Muscle of leg (tissue), 11 donors: ENCODE measurements around the gene NAA20. TPM values are rescaled to one million over a fixed set of nuclear protein-coding genes. Genes with fewer than 3 reads are reported as not detected.
"Not testable (repeated sequence)": the region's sequence is repeated elsewhere in the genome, so short reads cannot be mapped to it uniquely, and the experiment has no call there.

Source experiments
- DNase-seq: peaks from one replicate; pipeline ENCODE4 v3.0.0; 2013
- H3K27ac ChIP-seq: one replicate; pipeline ENCODE4 v1.5.1; 2013; ENCODE audit warnings: mild to moderate bottlenecking, low read length, control low read depth
- H3K27me3 ChIP-seq: one replicate; pipeline ENCODE4 v1.6.1; 2013; ENCODE audit warnings: low read length; ENCODE audit not compliant: control insufficient read depth, insufficient read depth
- H3K36me3 ChIP-seq: one replicate; pipeline ENCODE4 v1.6.1; 2013; ENCODE audit warnings: low read length; ENCODE audit not compliant: control insufficient read depth, insufficient read depth
- H3K4me1 ChIP-seq: one replicate; pipeline ENCODE4 v1.6.1; 2013; ENCODE audit warnings: low read length; ENCODE audit not compliant: control insufficient read depth, insufficient read depth
- H3K4me3 ChIP-seq: one replicate; pipeline ENCODE4 v1.5.1; 2013; ENCODE audit warnings: low read length, control low read depth
- H3K9me3 ChIP-seq: replicated peaks from 2 replicates; pipeline ENCODE4 v1.6.1; 2013; ENCODE audit warnings: low read depth, low read length; ENCODE audit not compliant: control insufficient read depth
- WGBS: methylation state at CpG from one replicate; pipeline ENCODE4 v1.1.5; 2013; ENCODE audit warnings: missing lambda C conversion rate; ENCODE audit not compliant: insufficient coverage; 5-methylcytosine and 5-hydroxymethylcytosine counted together
- polyA plus RNA-seq, 8 donors: library from polyadenylated mRNA; unstranded; fragments of 120-200 nt; gene quantifications; one replicate each; pipeline versions ENCODE4 v1.2.1 to v1.2.3, GENCODE V29; 2013; ENCODE audit warnings: inconsistent platforms in 1 of 8, low replicate concordance in 1 of 8; ENCODE audit not compliant: insufficient read length in 8 of 8, insufficient read depth in 1 of 8
- total RNA-seq: library from RNA; stranded (reverse); fragments of 120-200 nt; gene quantifications from one replicate; pipeline ENCODE4 v1.2.4, GENCODE V29; 2013

The NAA20 gene
- total and polyA plus RNA-seq, 9 donors, result 40.9 to 72.4 (median 67.2) TPM

- Histone ChIP-seq H3K9me3 (no peaks in the 10 kb centered on the region), H3K4me3 (no peak overlapping the region), H3K27me3 (no peaks in the 10 kb centered on the region), H3K36me3 (peaks cover 34% of the 10 kb centered on the region), H3K27ac (no peak overlapping the region), H3K4me1 (peaks cover 36% of the 10 kb centered on the region)
- no peak for DNase-seq
- WGBS, result 70% methylated on average over 2 of the region's 7 CpGs
These were observed 18.0 kb upstream of the NAA20 start for GRCh38 chr20:19998990-19999705.

GRCh38 chr20:20000211-20000968, 16.8 kb upstream of the NAA20 start:
- Histone ChIP-seq H3K36me3 (peaks cover 34% of the 10 kb centered on the region), H3K9me3 (no peaks in the 10 kb centered on the region), H3K27ac (no peak overlapping the region), H3K4me3 (no peak overlapping the region), H3K27me3 (no peaks in the 10 kb centered on the region), H3K4me1 (peaks cover 30% of the 10 kb centered on the region)
- WGBS, result 77% methylated on average over 12 of the region's 14 CpGs
- DNase-seq, result peak; percentile 58

GRCh38 chr20:20002101-20002998, 14.8 kb upstream of the NAA20 start:
- Histone ChIP-seq H3K4me3 (no peak overlapping the region), H3K27me3 (no peaks in the 10 kb centered on the region), H3K9me3 (no peaks in the 10 kb centered on the region), H3K36me3 (peaks cover 32% of the 10 kb centered on the region), H3K4me1 (peaks cover 21% of the 10 kb centered on the region), H3K27ac (peak overlapping the region; percentile 79)
- whole genome bisulfite sequencing, result no CpG with 5 or more reads among the region's 9 CpGs
- DNase-seq, result no peak

DNA sequence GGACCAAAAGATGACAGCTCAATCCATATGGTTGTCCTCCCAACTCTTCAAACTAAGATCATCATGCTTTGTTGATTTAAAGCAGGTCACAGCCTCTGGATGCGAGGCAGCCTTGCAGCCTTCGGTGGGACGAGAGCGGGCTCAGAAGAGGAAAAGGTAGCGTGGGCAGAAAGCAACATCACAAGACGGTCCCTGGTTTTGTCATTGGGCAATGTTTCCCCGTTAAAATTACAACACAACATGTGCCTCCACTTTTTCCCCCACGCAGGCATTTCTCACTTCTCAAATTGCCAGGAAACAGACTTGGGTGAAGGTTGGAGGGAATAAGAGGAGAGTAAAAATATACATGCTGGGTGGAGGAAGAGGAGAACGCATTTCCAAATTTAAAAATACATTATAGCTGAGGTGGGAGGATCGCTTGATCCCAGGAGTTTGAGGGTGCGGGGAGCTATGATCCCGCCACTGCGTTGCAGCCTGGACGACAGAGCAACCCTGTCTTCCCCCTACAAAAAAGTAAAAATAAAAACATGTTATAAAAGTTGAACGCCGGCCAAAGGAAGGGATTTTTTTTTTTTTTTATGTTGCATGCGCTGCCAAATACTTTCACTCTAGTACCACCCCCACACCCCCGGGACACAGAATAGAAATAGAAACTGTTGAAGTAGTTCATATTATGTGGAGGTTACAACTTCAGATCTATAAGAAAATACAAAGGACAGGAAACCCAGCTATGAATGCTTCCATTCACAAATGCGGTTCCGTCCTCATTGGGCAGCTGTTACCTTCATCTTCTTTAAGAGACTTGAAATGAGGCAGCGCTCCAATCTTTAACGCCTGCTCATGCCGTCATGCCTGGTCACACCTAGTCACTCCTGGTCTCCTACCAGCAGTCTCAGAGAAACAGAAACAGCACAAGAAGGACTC, 13.9 kb upstream of the NAA20 start:
- peaks cover 21% of the 10 kb centered on the region for H3K4me1 ChIP-seq
- H3K27me3 ChIP-seq, result no peaks in the 10 kb centered on the region
- peak; percentile 93 for DNase-seq
- H3K4me3 ChIP-seq, result peak overlapping the region; percentile 18
- H3K27ac ChIP-seq, result peak overlapping the region; percentile 79
- no peaks in the 10 kb centered on the region for H3K9me3 ChIP-seq
- H3K36me3 ChIP-seq, result peaks cover 29% of the 10 kb centered on the region
- 2% methylated on average over 5 of the region's 23 CpGs for WGBS

DNA sequence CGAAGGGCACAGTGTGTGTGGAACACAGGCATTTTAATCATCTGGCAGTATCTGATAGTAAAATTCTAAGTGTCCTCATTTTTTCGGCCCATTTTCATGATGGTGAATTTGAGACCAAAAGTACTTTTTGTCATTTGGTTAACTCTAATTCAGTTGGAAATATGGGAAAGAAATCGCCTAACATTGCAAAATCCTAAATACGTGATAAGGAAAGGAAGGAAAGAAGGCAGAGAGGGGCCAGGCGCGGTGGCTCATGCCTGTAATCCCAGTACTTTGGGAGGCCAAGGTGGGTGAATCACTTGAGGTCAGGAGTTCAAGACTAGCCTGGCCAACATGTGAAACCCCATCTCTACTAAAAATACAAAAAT, 13.2 kb upstream of the NAA20 start:
- peaks cover 22% of the 10 kb centered on the region for H3K36me3 ChIP-seq

DNA sequence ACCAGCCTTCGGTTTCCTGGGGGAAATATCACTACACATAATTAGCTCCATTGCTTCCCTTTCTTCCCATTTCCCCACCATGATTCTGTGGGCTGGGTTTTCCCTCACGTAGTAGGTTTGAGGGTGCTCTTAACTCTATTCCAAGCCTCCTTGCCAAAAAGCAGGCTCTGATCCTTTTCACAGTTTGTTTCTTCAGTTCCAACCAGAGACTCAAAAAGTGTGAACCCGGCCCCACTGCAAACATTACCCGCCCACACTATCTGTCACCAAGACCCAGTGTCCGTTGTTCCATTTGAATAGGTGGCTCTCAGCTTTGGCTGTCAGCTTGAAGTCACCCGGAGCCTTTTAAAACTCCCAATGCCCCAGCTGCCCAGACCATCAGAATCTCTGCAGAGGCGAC, 11.8 kb upstream of the NAA20 start:
- Histone ChIP-seq H3K4me3 (no peak overlapping the region), H3K9me3 (no peaks in the 10 kb centered on the region), H3K36me3 (peaks cover 10% of the 10 kb centered on the region), H3K27me3 (peaks cover 5% of the 10 kb centered on the region), H3K4me1 (peaks cover 25% of the 10 kb centered on the region), H3K27ac (no peak overlapping the region)
- WGBS, result 64% methylated on average over 3 of the region's 7 CpGs
- DNase-seq, result no peak

More for the DNA sequence above, 13.2 kb upstream of the NAA20 start:
- H3K4me3 ChIP-seq, H3K27me3 ChIP-seq, H3K9me3 ChIP-seq, DNase-seq: not testable (repeated sequence)
- WGBS, result 80% methylated on average over 2 of the region's 6 CpGs
- Histone ChIP-seq H3K4me1 (peaks cover 21% of the 10 kb centered on the region), H3K27ac (peak overlapping the region; percentile 79)

GRCh38 chr20:20009784-20010253, 7.3 kb upstream of the NAA20 start:
- H3K4me3 ChIP-seq, result no peak overlapping the region
- H3K36me3 ChIP-seq, result no peaks in the 10 kb centered on the region
- H3K9me3 ChIP-seq, result no peaks in the 10 kb centered on the region
- H3K27ac ChIP-seq, result no peak overlapping the region
- peaks cover 5% of the 10 kb centered on the region for H3K27me3 ChIP-seq
- DNase-seq, result peak; percentile 20
- 20% methylated on average over 9 of the region's 14 CpGs for WGBS
- peaks cover 8% of the 10 kb centered on the region for H3K4me1 ChIP-seq

- peaks cover 5% of the 10 kb centered on the region for H3K27me3 ChIP-seq
- H3K27ac ChIP-seq, result peak overlapping the region; percentile 17
- 40% methylated on average over 1 of the region's 4 CpGs for WGBS
- H3K4me1 ChIP-seq, result peaks cover 4% of the 10 kb centered on the region
- no peak overlapping the region for H3K4me3 ChIP-seq
- no peaks in the 10 kb centered on the region for H3K36me3 ChIP-seq
- DNase-seq, result peak; percentile 56
- H3K9me3 ChIP-seq, result no peaks in the 10 kb centered on the region
These were observed 6.3 kb upstream of the NAA20 start for GRCh38 chr20:20010639-20011500.
